DMS153 treated with DMSO at 0.1 percent for 48 hours (cell line): ENCODE measurements around the gene CMTR1.
"Not testable (repeated sequence)": the region's sequence is repeated elsewhere in the genome, so short reads cannot be mapped to it uniquely, and the experiment has no call there.

Experiments
- DNase-seq: peaks from one replicate; lab custom pipeline; 2025; ENCODE audit not compliant: unreplicated experiment; lab: John Stamatoyannopoulos, UW

Gene CMTR1

DNA sequence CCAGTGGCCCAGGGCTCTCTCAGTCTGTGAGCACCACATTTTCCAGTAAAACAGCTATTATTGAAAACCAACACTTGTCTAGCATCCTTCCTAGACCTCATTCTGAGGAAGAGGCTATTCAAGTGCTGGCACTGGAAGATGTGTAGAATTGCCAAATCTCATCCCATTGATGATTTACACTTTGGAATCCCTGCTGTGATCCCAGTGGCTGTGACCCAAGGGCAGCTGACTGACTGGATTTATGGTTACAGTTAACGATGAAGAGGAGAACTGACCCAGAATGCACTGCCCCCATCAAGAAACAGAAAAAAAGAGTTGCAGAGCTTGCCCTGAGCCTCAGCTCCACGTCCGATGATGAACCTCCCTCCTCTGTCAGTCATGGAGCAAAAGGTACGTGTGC lies 2.4 kb downstream of the CMTR1 start:
- DNase-seq = no peak

DNA sequence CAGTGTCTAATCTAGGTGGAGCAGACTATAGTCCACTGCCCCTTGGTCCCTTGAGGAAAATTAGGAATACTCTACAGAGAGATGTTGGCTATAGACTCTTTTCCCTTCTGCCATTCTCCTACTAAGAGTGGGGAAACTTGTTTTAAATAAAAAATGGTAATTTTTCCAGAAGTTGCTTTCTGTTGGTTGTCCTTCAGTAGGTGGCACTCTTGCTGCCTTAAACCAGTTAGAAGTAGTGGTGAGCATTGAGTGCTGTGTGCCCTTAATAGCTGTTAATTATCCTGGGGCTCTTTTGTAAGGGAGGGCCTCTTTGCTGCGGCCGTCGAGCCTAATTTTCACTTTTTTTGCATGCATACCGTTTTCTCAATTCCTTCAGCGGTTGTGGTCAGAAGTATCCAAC lies 2.8 kb downstream of the CMTR1 start:
- DNase-seq = no peak

DNA sequence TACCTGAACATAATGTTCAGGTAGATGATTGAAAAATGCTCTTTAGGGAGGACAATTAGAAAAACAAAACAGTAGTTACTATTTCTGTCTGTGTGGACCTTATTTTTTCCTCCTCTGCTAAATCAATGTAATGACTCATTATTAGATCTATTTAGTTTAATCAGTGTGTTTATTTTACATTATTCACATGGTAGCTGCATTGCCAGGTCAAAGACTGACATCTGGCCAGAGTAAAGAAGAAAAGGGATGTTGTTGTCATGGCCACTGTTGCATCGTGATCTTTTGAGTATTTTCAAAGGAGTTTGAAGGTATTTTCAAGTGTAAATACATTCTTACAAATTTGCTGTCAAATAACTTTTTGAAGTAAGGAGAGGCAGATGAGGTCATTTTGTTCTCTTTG lies 5.9 kb downstream of the CMTR1 start:
- DNase-seq = no peak

- DNase-seq = no peak
Measured at GRCh38 chr6:37441651-37442050, 8.6 kb downstream of the CMTR1 start.

GRCh38 chr6:37442416-37443215 lies 9.6 kb downstream of the CMTR1 start:
- DNase-seq = no peak

GRCh38 chr6:37443216-37443542 lies 10.2 kb downstream of the CMTR1 start:
- not testable (repeated sequence) for DNase-seq

DNA sequence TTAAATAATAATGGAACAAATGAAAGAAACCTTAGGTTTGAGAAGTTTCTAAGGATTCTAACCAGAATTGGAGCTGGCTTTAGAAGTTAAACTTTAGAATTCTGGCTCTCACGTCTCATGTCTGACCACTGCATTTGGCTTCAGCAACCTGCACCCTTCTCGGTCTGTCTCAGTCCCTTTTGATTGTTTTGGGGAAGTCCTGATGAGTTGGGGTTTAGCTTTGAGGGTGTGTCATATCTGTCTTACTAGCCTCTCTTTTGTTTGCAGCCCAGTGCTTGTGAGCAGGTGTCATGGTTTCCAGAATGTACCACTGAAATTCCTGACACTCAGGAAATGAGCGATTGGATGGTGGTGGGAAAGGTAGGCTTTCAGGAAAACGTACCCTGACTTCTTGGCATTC lies 17.0 kb downstream of the CMTR1 start:
- DNase-seq = no peak

DNA sequence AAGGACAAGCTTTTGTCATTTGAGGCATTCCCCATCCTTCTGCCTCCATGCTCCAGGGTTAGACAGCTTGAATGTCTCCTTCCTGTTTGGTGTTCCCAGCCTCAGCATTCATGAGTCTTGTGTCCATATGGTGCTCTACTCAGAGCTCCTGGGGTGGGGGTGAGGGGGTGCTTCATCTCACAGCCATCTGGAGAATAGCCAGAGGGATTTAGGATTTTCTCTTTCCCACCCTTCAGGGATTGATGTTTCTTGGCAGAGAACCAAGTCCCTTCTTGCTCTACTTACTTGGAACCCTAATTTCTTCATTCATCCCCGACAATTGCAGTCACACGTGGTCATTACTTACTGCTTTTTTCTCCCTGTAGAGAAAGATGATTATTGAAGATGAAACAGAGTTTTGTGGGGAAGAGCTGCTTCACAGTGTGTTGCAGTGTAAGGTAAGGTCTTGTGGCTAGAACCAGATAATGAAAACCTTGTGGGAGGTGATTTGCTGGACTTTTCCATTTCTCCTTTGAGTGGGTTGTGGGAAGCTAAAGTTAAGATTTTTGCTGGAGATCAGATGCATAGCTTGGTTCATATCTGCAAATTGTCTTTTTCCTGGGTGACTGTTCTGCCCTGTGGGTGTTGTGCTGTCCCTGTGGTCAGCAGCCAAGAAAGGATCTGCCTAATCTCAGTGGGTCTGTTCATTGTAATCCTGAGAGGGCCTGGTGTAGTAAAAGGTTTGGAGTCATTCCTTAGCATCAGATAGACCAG lies 18.6 kb downstream of the CMTR1 start:
- DNase-seq = no peak

DNA sequence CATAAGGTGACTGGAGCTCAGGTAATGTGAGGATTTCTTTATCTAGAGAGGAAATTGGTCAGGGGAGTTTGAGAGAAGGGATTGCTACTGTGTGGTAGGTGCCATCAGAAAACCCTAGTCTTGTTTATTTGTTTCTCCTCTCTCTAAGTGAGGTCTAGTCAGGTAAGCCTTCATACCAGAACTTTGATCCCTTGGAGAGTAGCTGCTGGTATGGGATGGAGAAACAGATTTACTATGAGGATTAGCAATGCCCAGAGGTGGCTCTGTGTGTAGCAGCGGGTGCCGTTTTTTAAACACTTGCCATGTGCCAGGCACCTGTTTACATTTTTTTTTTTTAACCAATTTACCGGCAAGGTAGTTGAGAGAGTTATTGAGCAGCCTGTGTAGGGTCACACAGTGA lies 19.5 kb downstream of the CMTR1 start:
- no peak for DNase-seq

DNA sequence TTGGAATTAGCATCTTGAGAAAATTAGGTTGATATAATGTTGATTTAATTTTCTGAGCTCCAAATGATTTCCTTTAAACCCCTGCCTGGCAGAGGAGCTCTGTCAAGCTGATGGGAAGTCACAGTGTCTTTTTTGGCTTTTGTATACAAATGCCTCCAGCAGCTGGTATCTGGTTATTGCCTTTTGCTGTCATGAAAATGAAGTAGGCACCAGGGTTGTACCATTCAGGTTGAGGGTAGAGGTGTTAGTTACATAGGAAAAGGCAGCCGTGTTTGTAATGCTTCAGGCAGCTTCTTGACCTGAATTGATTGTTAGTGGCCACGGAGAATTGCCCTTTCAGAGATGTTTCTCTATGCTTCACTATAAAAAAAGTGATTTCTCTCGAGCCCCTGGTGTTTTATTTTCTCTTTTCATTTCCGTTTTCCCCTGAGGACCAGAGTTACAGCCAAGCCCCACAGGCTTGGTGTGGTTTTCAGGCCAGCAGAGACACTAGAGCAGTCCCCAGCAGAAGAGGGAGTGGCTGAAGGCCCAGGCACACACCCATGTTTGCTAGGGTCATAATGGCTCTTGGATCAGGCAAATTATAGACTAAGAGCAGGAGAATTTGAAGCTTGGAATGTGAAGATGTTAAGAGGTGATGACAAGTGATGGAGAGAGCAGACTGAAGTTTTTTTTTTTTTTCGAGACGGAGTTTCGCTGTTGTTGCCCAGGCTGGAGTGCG lies 21.6 kb downstream of the CMTR1 start:
- DNase-seq = no peak

GRCh38 chr6:37456126-37456525 lies 23.1 kb downstream of the CMTR1 start:
- DNase-seq = no peak

DNA sequence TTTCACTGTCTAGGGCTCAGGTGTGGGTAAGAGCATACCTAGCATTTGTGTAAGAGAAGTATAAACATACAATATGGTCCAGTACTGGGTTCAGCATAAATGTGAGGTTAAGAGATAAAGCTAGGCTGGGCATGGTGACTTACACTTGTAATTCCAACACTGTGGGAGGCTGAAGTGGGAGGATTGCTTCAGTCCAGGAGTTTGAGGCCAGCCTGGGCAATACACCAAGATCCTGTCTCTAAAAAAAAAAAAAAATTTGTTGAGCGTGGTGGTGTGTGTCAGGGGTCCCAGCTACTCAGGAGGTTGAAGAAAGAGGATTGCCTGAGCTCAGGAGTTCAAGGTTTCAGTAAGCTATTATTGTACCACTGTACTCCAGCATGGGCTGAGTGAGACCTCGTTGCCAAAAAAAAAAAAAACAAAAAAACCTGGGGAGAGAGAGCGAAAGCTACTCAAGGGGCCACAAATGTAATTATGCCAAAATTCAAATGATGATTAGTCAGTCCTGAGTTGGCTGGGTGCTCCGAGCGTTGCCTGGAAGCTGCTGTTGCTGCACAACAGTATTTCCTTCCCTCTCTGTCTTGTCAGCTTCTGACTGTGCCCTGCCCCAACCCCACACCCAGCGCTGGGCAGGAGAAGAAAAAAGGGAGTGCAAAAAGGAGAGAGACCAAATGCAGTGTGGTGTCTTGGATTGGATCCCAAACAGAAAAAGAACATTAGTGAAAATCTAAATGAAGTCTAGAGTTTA lies 24.0 kb downstream of the CMTR1 start:
- no peak for DNase-seq

DNA sequence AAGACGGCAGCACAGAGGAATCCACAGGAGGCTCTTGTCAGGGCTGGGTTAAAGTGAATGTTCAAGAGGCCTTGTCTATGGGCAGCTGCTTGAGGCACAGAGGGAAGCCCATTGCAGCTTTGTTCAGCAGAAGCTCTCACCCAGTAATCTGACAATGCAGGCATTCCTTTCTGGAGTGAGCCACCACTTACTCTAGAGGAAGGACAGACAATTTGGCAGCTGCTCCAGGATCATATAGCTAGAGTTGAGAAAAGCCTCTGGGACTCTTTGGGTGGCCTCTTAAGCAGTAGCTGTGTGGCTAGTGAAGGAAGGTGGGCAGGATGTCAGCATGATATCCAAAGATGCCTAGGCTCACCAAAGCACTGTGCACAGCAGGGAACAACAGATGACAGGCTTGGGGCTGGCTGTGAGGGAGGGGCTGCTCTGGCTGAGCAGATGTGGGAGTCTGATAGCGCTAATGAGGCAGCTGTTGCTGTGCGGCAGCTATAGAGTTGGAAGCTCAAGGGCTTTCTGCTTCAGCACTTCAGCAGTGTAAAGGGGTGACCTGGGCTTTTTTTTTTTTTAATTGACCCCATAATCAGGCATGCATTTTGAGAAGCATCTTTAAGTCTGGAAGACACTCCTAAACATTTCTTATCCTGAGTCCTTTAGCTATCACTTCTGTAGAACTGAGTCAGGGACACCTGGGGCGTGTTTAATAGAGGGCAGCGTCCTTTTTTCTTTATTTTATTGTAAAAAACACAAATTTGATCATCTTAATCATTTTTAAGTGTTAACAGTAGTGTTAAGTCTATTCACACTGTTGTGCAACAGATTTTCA lies 27.2 kb downstream of the CMTR1 start:
- DNase-seq = no peak

GRCh38 chr6:37460805-37461204 lies 27.8 kb downstream of the CMTR1 start:
- no peak for DNase-seq

GRCh38 chr6:37463110-37463509 lies 30.1 kb downstream of the CMTR1 start:
- no peak for DNase-seq

DNA sequence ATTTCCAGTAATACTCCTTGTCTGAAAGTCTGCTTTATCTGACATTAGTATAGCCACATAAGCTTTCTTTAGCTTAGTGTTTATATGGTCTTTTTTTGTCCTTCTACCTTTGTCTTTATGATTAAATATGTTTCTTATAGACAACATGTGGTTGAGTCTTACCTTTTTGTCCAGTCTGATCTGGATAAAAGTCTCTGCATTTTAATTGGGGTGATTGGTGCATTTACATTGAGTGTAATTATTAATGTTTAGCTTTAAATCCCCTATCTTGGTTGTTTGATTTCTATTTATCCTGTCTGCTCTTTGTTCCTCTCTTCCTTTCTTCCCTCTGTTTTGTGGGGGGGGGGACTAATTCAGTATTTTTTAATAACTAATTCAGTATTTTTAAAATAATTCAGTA lies 34.7 kb downstream of the CMTR1 start:
- no peak for DNase-seq

DNA sequence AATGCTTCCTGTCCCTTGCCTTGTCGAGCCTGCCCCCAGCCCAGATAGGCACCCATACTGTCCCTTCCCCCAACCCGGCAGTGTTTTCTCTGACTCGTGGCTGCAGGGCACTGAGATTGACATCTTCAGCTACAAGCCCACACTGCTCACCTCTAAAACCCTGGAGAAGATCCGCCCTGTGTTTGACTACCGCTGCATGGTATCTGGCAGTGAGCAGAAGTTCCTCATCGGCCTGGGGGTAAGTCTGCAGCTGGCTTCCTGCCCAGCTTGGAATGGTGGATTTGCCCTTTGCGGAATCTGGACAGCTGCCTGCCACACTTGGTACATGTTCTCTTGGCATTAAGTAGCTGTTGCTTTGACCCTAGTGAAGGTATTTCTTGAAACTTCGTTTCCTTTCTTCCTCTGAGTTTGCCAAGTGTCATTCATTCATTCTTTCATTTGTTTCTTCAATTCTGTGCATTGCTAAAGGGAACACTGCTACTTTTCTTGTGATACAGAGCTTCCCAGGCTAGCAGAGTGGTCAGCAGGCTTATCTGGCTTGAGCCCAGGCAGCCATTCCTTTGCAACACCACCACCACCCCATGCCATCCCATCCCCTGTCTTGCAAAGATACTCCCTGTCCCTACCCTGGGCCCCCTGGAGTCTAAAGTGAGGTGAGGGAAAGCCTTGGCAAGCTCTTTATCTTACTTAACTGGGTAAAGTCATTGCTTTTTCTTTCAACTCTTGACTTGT lies 40.5 kb downstream of the CMTR1 start:
- no peak for DNase-seq

GRCh38 chr6:37474316-37474715 lies 41.3 kb downstream of the CMTR1 start:
- no peak for DNase-seq

GRCh38 chr6:37477191-37477590 lies 44.2 kb downstream of the CMTR1 start:
- no peak for DNase-seq
